Adipose tissue (tissue), 3 donors: ENCODE results near the gene IL13. TPM values are rescaled to one million over a fixed set of nuclear protein-coding genes. Genes with fewer than 3 reads are reported as not detected.
"Not testable (repeated sequence)": the region's sequence is repeated elsewhere in the genome, so short reads cannot be mapped to it uniquely, and the experiment has no call there.

ENCODE experiments used
- H3K27ac ChIP-seq: one replicate; pipeline ENCODE4 v1.5.1; 2013; ENCODE audit warnings: low read depth, low read length
- WGBS, 3 donors: extraction: QIAGEN DNeasy Blood & Tissue Kit; methylation state at CpG; one replicate each; pipeline ENCODE4 v1.1.7; 2013; 5-methylcytosine and 5-hydroxymethylcytosine counted together
- polyA plus RNA-seq, 3 donors: library from polyadenylated mRNA; stranded (reverse); fragments of 200-250 nt; gene quantifications; one replicate each; pipeline ENCODE4 v1.2.3, GENCODE V29; 2013
- donor health status: healthy with polysubstance abuse.
- donor health status: Bipolar disorder and iron deficiency.
- donor health status: healthy.

IL13 gene
- 1 to 10 TPM in 2 of 3 donors, not detected in 1; 1.2 to 1.3 TPM for polyA plus RNA-seq

GRCh38 chr5:132657676-132658380, at the start of gene IL13:
Gene IL13 (plus strand): TSS chr5:132658173. CDS start chr5:132658187, 14 bp downstream.
- 95 to 98% (median 96%) methylated on average over 12 of the region's 12 CpGs for WGBS, 3 donors
- H3K27ac ChIP-seq: no peak within 1 kb of the TSS

DNA sequence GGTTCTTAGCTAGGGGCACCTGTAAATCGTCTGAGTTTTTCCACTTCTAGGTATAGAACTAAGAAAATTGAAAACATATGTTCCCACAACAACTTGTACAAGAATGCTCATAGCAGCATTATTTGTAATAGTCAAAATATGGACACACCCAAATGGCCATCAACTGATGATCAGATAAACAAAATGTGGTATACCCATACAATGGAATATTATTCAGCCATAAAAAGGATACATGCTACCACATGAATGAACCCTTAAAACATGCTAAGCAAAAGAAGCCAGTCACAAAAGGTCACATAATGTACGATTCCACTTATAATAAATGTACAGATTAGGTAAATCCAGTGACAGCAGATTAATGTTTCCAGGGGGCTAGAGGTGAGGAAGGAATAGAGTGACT, 46.0 kb upstream of the IL13 start:
- no peak overlapping the region for H3K27ac ChIP-seq
- 97 to 99% (median 98%) methylated on average over 2 of the region's 2 CpGs for WGBS, 3 donors

- WGBS, 3 donors: 71 to 90% (median 76%) methylated on average over 1 of the region's 1 CpG
- H3K27ac ChIP-seq: no peak overlapping the region
Observed at GRCh38 chr5:132612846-132613245, 45.1 kb upstream of the IL13 start.

DNA sequence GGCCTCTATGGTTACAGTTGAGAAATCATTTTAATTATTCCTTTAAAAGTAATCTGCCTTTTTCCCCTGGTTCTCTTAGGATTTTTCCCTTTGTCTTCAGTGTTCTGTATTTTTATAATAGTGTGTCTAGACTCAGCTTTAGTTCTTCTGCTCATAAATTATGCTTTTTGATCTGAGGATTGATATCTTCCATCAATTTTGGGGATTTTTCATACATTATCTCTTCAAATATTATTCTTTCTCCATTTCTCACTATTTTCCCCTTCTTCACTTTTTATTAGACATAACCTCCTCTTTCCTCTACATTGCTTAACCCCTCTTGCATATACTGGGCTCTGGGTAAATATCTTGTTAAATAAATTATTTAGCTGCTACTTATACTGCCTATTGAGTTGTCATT, 36.3 kb upstream of the IL13 start:
- no peak overlapping the region for H3K27ac ChIP-seq

DNA sequence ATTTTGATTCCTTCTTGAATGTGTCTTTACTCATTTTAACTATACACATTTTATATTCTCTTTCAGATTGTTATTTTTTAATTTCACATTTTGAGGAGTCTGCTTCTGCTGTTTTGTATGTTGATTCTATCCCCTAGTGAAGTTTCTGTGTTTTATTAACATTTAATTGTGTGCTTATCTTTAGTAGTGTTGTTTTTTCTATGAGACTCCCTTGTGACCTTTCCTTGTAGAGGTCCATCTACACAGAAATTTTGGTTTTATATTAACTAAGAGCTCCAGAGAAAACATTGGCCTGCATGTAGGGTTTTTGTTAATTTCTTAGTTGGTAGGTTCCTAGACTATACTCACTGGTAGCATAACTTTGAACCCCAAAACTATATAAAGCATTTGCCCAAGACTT, 35.4 kb upstream of the IL13 start:
- no peak overlapping the region for H3K27ac ChIP-seq

DNA sequence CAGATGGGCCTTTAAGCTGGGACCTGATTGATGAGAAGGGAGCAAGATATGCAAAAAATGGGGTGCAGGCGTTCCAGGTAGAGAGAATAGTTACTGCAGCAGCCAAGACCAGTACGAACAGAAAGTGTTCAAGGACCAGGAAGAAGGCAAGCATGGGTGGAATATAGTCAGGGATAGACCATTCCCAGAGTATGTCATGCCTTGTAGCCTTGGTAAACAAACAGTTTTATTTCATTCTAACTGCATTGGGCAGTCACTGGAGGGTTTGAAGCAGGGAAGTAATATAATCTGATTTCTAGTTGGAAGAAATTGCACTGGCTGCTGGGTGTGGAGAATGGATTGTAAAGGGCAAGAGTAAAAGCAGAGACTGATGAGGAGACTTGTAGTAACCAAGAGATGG, 30.5 kb upstream of the IL13 start:
- WGBS, 3 donors: 91 to 98% (median 95%) methylated on average over 2 of the region's 2 CpGs
- no peak overlapping the region for H3K27ac ChIP-seq

GRCh38 chr5:132628814-132629213, 29.2 kb upstream of the IL13 start:
- 90 to 96% (median 93%) methylated on average over 2 of the region's 2 CpGs for WGBS, 3 donors
- no peak overlapping the region for H3K27ac ChIP-seq

DNA sequence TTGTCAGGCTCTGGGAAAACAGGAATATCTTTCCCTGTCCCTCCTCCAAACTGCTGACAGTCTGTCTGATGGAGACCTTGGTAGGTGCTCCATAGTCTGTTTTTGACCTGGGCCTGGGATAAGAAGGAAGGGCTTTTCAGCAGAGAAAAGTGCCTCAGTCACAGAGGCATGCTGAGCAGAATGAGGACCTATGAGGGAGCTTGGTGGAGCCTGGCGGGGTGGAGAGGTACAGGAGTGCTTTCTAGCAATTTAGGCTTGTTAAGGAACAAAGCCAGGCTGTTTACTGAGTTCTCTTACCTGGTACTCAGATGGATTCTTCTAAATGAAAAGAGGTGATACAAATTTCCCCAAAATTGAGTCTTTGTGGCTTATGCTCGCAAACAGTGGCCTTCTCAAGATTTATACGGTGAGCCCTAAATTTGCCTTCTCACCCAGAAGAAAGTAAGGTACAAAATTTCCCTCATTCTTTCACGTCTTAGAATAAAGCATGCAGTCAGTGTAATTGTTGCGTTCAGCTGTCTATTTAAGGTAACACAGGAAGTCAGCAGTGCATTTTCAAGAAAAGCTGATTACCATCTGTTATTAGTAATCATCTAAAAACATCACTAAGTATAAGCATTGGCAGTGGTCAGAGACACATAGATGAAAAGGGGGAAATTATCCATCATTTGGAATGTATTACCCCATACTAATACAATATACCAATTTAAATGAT, 28.6 kb upstream of the IL13 start:
- 81 to 91% (median 82%) methylated on average over 5 of the region's 5 CpGs for WGBS, 3 donors
- H3K27ac ChIP-seq: no peak overlapping the region

DNA sequence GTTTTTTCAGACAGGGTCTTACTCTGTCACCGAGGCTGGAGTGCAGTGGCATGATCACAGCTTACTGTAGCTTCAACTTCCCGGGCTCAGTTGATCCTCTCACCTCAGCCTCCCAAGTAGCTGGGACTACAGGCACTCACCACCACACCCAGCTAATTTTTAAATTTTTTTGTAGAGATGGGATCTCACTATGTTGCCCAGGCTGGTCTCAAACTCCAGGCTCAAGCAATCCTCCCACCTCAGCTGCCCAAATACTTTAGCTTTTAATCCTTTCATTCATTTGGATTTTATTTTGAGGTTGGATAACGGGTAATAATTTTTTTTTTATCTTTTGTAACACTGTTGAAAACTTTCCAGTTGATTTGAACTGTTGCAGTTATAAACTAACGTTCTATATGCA, 24.4 kb upstream of the IL13 start:
- H3K27ac ChIP-seq: not testable (repeated sequence)
- WGBS, 3 donors: 93 to 97% (median 96%) methylated on average over 4 of the region's 4 CpGs

DNA sequence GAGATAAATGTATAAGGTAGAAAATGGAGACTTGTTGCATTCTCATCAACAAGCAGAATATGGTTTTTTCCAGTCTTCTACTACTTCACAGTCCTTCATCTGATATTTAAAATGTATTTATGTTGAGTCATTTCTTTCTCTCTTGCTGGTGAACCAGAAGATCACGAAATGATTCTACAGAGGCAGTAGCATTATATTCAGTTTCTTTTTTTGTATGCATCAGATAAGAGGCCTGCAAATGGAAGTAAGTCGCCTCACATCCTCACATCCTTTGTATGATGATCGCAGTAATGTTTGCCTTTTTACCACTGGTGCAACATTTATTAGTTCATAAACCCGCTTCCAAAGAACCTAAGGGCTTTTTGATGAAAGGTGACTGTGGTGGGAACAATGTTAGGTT, 22.1 kb upstream of the IL13 start:
- 88 to 97% (median 91%) methylated on average over 4 of the region's 4 CpGs for WGBS, 3 donors

GRCh38 chr5:132637241-132637640, 20.7 kb upstream of the IL13 start:
- H3K27ac ChIP-seq: no peak overlapping the region
- WGBS, 3 donors: 94 to 100% (median 96%) methylated on average over 4 of the region's 4 CpGs

More for the DNA sequence above, 22.1 kb upstream of the IL13 start:
- no peak overlapping the region for H3K27ac ChIP-seq

- 78 to 89% (median 82%) methylated on average over 2 of the region's 2 CpGs for WGBS, 3 donors
- no peak overlapping the region for H3K27ac ChIP-seq
Observed at GRCh38 chr5:132639706-132640130, 18.3 kb upstream of the IL13 start.

- no peak overlapping the region for H3K27ac ChIP-seq
- 59 to 77% (median 69%) methylated on average over 4 of the region's 4 CpGs for WGBS, 3 donors
Observed at GRCh38 chr5:132640613-132641012, 17.4 kb upstream of the IL13 start.

DNA sequence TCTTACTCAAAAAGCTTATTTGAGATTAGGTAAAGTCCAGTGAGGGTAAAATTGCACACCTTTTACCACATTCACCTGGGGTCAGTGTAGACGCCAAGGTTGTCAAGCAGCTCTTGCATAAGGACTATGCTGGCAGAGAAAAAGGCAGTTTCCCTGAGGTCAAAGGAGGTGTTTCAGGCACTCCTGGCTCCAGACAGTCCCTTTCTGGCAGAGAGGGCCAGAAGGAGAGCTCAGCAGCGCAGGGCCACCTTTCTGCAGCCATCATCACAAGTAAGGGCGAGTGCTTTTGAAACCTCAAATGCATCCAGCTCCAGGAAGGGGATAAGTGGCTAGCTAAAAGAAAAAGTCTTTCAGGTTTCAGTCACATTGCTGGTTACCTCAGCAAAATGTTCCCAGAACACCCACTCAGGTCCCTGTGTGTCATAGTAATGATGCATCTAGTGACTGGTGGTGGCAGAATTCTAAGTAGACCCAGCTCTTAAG, 16.7 kb upstream of the IL13 start:
- 84 to 93% (median 88%) methylated on average over 3 of the region's 3 CpGs for WGBS, 3 donors
- no peak overlapping the region for H3K27ac ChIP-seq

DNA sequence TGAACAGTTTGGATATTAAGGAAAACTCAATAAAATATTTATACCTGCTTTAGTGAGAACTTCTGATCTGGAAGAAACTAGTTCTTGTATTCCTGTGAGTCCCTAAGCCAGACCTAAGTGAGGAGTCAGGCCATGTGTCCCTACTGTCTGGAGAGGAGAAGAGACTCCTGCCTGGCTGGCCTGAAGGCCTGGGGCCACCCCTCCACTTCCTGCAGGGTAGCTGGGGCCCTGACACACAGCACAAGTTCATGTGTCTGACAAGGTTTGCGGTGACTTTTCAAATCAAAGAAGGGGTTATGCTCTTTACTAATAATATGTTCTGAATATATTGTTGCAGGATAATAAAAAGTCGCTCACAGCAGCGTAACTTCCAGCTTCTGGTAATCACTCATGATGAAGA, 16.1 kb upstream of the IL13 start:
- H3K27ac ChIP-seq: no peak overlapping the region
- 93 to 98% (median 96%) methylated on average over 3 of the region's 3 CpGs for WGBS, 3 donors

DNA sequence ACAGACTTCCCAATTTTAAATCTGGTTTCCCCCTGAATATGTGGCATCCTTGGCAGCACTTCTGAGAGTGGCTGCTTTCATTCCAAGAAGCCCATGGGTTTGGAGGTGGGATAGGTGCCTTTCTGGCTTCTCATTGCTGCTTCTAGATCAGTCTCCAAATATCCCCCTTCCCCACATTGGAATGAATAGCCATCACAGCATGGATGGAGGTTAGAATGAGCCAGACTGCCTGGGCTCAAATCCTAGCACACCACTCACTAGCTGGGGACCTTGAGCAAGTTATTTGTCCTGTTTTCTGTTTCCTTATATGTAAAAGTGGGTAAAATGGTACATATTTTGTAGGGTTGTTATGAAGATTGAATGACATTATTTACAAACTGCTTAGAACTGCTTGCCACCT, 13.8 kb upstream of the IL13 start:
- H3K27ac ChIP-seq: no peak overlapping the region

DNA sequence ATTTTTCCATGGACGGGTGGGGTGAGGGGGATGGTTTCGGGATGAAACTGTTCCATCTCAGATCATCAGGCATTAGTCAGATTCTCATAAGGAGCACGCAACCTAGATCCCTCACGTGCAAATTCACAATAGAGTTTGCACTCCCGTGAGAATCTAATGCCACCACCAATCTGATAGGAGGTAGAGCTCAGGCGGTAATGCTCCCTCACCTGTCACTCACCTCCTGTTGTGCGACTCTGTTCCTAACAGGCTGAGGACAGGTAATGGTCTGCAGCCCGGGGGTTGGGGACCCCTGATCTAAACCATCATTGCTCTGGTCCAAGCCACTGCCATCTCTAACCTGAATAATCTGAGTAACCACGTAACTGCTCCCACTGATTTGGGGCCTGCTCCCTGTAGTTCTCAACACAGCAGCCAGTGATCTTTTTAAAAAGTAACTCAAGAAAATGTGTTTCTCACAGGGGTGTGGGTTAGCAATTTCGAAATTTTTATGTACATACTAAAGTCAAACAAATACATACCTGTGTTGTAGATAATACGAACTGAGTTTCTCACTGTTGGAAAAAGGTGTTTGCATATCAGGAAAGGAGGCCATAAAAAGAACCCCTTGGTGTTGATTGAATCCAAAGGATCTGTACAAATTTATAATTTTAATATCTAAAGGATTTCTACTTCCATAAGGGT, 11.2 kb upstream of the IL13 start:
- no peak overlapping the region for H3K27ac ChIP-seq
- WGBS, 3 donors: 56 to 97% (median 94%) methylated on average over 11 of the region's 11 CpGs

DNA sequence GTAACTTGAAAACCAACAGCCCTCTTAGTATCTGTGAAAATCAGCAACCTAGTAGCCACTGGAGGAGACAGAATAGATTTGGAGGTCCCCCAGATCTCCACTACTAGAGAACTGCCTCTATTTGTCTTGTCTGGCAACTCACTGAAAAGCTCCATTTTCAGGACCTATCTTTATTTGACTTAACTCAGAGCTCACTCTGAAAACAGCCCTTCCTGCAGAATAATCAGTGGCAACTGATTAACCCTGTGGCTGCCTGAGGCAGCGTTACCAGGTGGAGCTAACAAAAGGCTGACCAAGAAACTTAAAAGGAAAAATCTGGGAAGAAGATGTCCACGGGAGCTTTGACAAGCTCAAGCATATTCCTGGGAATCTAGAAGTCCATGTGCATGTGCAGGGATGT, 10.5 kb upstream of the IL13 start:
- no peak overlapping the region for H3K27ac ChIP-seq
- 44 to 97% (median 93%) methylated on average over 2 of the region's 2 CpGs for WGBS, 3 donors

GRCh38 chr5:132648355-132648754, 9.6 kb upstream of the IL13 start:
- H3K27ac ChIP-seq: no peak overlapping the region
- 94 to 100% (median 97%) methylated on average over 1 of the region's 1 CpG for WGBS, 3 donors
